A673 (cell line): Measurements from ENCODE around the gene CUX1.

Experiments
- EZH2 ChIP-seq: fragments of 200-600 bp; sonication (generic); IDR thresholded peaks from 2 replicates; pipeline ENCODE4 v1.6.1; 2017; ENCODE audit warnings: borderline replicate concordance, low read depth, mild to moderate bottlenecking, mixed read lengths, antibody characterized with exemption, low read length; ENCODE audit not compliant: poor library complexity, severe bottlenecking
- TF ChIP-seq, protein P1 (sequence below): fragments of 300-800, 200-600 bp; sonication (generic); conservative IDR thresholded peaks from 2 replicates; pipeline ENCODE4 v1.5.1; 2017; ENCODE audit warnings: low read depth, mild to moderate bottlenecking, antibody characterized with exemption, low read length, moderate library complexity, mixed read lengths

DNA sequence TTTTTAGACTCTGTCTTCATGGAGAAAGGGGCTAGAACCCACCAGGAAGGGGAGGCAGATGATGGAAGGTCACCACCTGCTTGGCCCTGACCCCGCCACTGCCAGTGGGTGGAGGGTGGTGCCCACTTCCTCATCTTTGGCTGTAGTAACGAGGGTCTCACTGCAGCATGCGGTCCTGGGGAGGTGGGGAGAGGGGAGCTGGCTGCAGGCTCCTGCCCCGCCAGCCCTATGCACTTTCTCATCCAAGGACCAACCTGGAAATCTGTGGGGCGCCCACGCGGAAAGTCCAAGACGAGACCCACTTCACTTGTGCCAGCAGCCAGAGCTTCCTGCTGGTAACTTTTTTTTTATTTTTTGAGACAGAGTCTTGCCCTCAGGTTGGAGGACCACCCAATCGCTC, 101.0 kb downstream of the CUX1 start:
- TF ChIP-seq, protein P1, sequence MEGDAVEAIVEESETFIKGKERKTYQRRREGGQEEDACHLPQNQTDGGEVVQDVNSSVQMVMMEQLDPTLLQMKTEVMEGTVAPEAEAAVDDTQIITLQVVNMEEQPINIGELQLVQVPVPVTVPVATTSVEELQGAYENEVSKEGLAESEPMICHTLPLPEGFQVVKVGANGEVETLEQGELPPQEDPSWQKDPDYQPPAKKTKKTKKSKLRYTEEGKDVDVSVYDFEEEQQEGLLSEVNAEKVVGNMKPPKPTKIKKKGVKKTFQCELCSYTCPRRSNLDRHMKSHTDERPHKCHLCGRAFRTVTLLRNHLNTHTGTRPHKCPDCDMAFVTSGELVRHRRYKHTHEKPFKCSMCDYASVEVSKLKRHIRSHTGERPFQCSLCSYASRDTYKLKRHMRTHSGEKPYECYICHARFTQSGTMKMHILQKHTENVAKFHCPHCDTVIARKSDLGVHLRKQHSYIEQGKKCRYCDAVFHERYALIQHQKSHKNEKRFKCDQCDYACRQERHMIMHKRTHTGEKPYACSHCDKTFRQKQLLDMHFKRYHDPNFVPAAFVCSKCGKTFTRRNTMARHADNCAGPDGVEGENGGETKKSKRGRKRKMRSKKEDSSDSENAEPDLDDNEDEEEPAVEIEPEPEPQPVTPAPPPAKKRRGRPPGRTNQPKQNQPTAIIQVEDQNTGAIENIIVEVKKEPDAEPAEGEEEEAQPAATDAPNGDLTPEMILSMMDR = no peak
- TF ChIP-seq EZH2 = no peak
